GM19328 (cell line): ENCODE results near the gene ZNF681.
"Not testable (repeated sequence)": the region's sequence is repeated elsewhere in the genome, so short reads cannot be mapped to it uniquely, and the experiment has no call there.

ENCODE experiments used
- ATAC-seq: cut with Tn5 transposase; IDR thresholded peaks from one replicate; pipeline ENCODE4 v1.9.1; 2021; ENCODE audit warnings: mild to moderate bottlenecking, moderate library complexity; ENCODE audit not compliant: unreplicated experiment

Gene ZNF681

GRCh38 chr19:23698711-23699520 lies 59.8 kb downstream of the ZNF681 start:
- no peak for ATAC-seq

GRCh38 chr19:23692937-23693336 lies 65.8 kb downstream of the ZNF681 start:
- not testable (repeated sequence) for ATAC-seq
